Measurements from ENCODE around the gene VOPP1.

GRCh38 chr7:55567571-55567970 is 4.7 kb downstream of the VOPP1 start:
- TF ChIP-seq SRSF9 (IDR thresholded peaks at IDR 0.05; ENCODE audit: borderline replicate concordance, low read depth, low read length) (no peak), SAFB2 (IDR thresholded peaks at IDR 0.05; ENCODE audit: borderline replicate concordance, low read depth, low read length, severe bottlenecking) (no peak), NFYB (IDR thresholded peaks at IDR 0.05; ENCODE audit: extremely low read depth, insufficient read length) (no peak), FOS (IDR thresholded peaks at IDR 0.05; ENCODE audit: extremely low read depth, insufficient read length) (no peak), USF1 (CRISPR knock-in tag; IDR thresholded peaks at IDR 0.05) (no peak)
